K562 (cell line): ENCODE data around the gene KLHL22. TPM values are rescaled to one million over a fixed set of nuclear protein-coding genes. Genes with fewer than 3 reads are reported as not detected.

Experiments
- ESRRB ChIP-seq: fragments of 250-450 bp; sonication (Bioruptor Pico); IDR thresholded peaks from 2 replicates; pipeline ENCODE4 v1.5.0; 2020; ENCODE audit warnings: mild to moderate bottlenecking, moderate library complexity, borderline replicate concordance
- MCM2 ChIP-seq: fragments of 450-650 bp; IDR thresholded peaks from 2 replicates; pipeline ENCODE4 v1.6.1; 2017; ENCODE audit warnings: low read depth, mild to moderate bottlenecking
- MTA3 ChIP-seq: fragments of 450-650 bp; formaldehyde crosslinking; IDR thresholded peaks from 2 replicates; pipeline ENCODE4 v1.6.1; 2017; ENCODE audit warnings: mild to moderate bottlenecking, borderline replicate concordance
- OTX1 ChIP-seq: fragments of 450-650 bp; formaldehyde crosslinking; IDR thresholded peaks from 2 replicates; pipeline ENCODE4 v1.4.0; 2022; ENCODE audit warnings: mild to moderate bottlenecking
- TRIM24 ChIP-seq, 2 experiments: fragments of 450-650 bp; IDR thresholded peaks; 2 replicates each; pipeline ENCODE4 v1.6.1; 2016
- ZNF586 ChIP-seq: fragments of 450-650 bp; formaldehyde crosslinking; conservative IDR thresholded peaks from 2 replicates; pipeline ENCODE4 v1.4.0; 2020; ENCODE audit warnings: mild to moderate bottlenecking, moderate library complexity
- ZNF778 ChIP-seq: fragments of 450-650 bp; formaldehyde crosslinking; IDR thresholded peaks from 2 replicates; pipeline ENCODE4 v1.4.0; 2020; ENCODE audit warnings: mild to moderate bottlenecking, moderate library complexity
- polyA plus RNA-seq, 8 experiments: library from polyadenylated mRNA; depleted of rRNA in 4 of 8; stranded (reverse) in 5 of 8; unstranded in 3 of 8; fragments of >200 nt; fragmentation: Nextera tagmentation in 2 of 8; fragmentation: Illumina TruSeq in 1 of 8; extraction: Ambion mirVana in 2 of 8; extraction: Trizol in 1 of 8; gene quantifications; 2 replicates each; pipeline versions ENCODE4 v1.2.1 to v1.2.3, GENCODE V29; 2011 to 2014; ENCODE audit warnings: inconsistent platforms in 1 of 8, missing spikeins in 1 of 8
- total RNA-seq, 7 experiments: library from RNA; depleted of rRNA in 6 of 7; stranded (reverse); fragments of >200 nt in 6 of 7; fragmentation: Illumina TruSeq in 2 of 7; extraction: Trizol in 2 of 7; gene quantifications; 2 replicates each; pipeline versions ENCODE4 v1.2.1 to v1.2.3, GENCODE V29; 2011 to 2021; ENCODE audit warnings: low replicate concordance in 1 of 7
- TF ChIP-seq, protein P1 (sequence below): sonication (generic); formaldehyde crosslinking; IDR thresholded peaks from 2 replicates; pipeline ENCODE4 v1.8.0; 2022; ENCODE audit warnings: mild to moderate bottlenecking, missing genetic modification reagents
- TF ChIP-seq, protein P2 (sequence below): sonication (generic); formaldehyde crosslinking; IDR thresholded peaks from 2 replicates; pipeline ENCODE4 v1.8.0; 2022; ENCODE audit warnings: mild to moderate bottlenecking, missing genetic modification reagents
- TF ChIP-seq, protein P3 (sequence below): sonication (generic); formaldehyde crosslinking; IDR thresholded peaks from 2 replicates; pipeline ENCODE4 v1.8.0; 2023; ENCODE audit warnings: mild to moderate bottlenecking, missing genetic modification reagents

KLHL22 gene
- total and polyA plus RNA-seq, 9 of the 15 experiments (the other 6 are each of a cell fraction or from before 2014, with no cell fraction given) = 1.3 to 25.6 (median 15.2) TPM

DNA sequence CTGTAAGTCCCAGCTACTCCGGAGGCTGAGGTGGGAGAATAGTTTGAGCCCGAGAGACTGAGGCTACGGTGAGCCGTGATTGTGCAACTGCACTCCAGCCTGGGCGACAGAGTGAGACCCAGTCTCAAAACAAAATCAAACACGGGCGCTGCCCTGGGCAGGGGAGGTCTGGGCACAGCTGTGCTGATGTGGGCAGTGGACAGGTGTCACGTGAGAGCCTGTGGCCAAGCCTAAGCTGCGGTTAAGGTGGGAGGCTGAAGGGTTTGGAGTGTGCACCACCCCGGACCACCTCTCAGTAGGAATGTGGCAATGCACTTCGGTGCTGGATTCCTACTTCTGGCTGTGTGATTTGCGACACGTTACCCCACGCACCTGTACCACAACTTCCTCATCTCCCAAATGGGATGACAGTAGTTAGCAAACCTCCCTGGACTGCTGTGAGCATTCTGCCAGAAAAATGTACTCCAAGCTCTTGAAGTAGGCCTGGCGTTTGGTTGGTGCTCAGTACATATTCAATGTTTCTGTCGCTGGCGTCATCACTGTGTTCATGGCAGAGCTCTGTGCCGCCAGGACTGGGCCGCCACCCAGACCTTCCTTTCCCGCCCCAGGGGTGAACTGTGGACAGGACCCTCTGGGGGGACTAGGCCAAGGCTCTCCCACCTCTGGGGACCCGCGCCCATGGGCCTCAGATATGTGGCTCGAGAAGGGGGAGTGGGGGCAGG lies 102.5 kb downstream of the KLHL22 start (continued):
- TF ChIP-seq ZNF778 (CRISPR knock-in tag) (no peak), OTX1 (CRISPR knock-in tag) (no peak), MCM2 (no peak), ZNF586 (0 out of 2 replicates have a peak, but pooled peaks have one; percentile 58), ESRRB (CRISPR knock-in tag) (no peak), MTA3 (no peak), TRIM24 (IDR thresholded peaks at IDR 0.05) (no peak)
- TF ChIP-seq, protein P1, sequence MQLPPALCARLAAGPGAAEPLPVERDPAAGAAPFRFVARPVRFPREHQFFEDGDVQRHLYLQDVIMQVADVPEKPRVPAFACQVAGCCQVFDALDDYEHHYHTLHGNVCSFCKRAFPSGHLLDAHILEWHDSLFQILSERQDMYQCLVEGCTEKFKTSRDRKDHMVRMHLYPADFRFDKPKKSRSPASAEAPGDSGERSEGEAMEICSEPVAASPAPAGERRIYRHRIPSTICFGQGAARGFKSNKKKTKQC (CRISPR knock-in tag) = no peak
- TF ChIP-seq, protein P2, sequence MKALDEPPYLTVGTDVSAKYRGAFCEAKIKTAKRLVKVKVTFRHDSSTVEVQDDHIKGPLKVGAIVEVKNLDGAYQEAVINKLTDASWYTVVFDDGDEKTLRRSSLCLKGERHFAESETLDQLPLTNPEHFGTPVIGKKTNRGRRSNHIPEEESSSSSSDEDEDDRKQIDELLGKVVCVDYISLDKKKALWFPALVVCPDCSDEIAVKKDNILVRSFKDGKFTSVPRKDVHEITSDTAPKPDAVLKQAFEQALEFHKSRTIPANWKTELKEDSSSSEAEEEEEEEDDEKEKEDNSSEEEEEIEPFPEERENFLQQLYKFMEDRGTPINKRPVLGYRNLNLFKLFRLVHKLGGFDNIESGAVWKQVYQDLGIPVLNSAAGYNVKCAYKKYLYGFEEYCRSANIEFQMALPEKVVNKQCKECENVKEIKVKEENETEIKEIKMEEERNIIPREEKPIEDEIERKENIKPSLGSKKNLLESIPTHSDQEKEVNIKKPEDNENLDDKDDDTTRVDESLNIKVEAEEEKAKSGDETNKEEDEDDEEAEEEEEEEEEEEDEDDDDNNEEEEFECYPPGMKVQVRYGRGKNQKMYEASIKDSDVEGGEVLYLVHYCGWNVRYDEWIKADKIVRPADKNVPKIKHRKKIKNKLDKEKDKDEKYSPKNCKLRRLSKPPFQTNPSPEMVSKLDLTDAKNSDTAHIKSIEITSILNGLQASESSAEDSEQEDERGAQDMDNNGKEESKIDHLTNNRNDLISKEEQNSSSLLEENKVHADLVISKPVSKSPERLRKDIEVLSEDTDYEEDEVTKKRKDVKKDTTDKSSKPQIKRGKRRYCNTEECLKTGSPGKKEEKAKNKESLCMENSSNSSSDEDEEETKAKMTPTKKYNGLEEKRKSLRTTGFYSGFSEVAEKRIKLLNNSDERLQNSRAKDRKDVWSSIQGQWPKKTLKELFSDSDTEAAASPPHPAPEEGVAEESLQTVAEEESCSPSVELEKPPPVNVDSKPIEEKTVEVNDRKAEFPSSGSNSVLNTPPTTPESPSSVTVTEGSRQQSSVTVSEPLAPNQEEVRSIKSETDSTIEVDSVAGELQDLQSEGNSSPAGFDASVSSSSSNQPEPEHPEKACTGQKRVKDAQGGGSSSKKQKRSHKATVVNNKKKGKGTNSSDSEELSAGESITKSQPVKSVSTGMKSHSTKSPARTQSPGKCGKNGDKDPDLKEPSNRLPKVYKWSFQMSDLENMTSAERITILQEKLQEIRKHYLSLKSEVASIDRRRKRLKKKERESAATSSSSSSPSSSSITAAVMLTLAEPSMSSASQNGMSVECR (CRISPR knock-in tag) = no peak
- TF ChIP-seq, protein P3, sequence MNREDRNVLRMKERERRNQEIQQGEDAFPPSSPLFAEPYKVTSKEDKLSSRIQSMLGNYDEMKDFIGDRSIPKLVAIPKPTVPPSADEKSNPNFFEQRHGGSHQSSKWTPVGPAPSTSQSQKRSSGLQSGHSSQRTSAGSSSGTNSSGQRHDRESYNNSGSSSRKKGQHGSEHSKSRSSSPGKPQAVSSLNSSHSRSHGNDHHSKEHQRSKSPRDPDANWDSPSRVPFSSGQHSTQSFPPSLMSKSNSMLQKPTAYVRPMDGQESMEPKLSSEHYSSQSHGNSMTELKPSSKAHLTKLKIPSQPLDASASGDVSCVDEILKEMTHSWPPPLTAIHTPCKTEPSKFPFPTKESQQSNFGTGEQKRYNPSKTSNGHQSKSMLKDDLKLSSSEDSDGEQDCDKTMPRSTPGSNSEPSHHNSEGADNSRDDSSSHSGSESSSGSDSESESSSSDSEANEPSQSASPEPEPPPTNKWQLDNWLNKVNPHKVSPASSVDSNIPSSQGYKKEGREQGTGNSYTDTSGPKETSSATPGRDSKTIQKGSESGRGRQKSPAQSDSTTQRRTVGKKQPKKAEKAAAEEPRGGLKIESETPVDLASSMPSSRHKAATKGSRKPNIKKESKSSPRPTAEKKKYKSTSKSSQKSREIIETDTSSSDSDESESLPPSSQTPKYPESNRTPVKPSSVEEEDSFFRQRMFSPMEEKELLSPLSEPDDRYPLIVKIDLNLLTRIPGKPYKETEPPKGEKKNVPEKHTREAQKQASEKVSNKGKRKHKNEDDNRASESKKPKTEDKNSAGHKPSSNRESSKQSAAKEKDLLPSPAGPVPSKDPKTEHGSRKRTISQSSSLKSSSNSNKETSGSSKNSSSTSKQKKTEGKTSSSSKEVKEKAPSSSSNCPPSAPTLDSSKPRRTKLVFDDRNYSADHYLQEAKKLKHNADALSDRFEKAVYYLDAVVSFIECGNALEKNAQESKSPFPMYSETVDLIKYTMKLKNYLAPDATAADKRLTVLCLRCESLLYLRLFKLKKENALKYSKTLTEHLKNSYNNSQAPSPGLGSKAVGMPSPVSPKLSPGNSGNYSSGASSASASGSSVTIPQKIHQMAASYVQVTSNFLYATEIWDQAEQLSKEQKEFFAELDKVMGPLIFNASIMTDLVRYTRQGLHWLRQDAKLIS (CRISPR knock-in tag) = no peak
